Measurements from ENCODE around the gene CAT. TPM values are rescaled to one million over a fixed set of nuclear protein-coding genes. Genes with fewer than 3 reads are reported as not detected.

The CAT gene
- total RNA-seq, 2 donors from 2014 or later = 88.4 to 92.3 TPM

DNA sequence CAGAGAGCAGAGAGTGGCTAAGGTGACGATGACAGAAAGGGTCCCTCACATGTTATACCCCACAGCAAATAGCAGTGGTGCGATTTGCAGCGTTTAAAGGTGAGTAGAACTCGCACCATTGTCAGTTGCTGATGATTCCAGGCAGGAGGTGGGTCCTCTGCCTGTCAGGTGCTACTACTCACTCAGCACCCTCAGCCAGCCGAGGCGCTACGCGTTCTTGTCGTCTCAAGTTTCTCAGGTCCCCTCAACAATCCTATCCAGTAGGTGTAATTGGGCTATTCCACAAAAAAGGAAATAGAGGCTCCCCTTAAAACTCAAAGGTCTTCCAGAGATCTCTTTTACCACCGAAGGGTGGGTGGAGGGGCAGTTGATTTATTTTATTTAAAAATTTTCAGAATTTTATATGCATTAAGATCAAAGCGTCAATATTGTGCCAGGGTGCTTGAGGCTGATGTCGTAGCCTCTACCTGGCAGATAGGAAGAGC is 56.5 kb downstream of the CAT start:
- intact Hi-C loops (cut with DNase I) = loop anchor here (10.0 kb wide), 1 partner anchor 320 kb away; no protein-coding TSS in a partner anchor
- H3K36me3 ChIP-seq = no peaks in the 10 kb centered on the region
- TF ChIP-seq, protein P1, sequence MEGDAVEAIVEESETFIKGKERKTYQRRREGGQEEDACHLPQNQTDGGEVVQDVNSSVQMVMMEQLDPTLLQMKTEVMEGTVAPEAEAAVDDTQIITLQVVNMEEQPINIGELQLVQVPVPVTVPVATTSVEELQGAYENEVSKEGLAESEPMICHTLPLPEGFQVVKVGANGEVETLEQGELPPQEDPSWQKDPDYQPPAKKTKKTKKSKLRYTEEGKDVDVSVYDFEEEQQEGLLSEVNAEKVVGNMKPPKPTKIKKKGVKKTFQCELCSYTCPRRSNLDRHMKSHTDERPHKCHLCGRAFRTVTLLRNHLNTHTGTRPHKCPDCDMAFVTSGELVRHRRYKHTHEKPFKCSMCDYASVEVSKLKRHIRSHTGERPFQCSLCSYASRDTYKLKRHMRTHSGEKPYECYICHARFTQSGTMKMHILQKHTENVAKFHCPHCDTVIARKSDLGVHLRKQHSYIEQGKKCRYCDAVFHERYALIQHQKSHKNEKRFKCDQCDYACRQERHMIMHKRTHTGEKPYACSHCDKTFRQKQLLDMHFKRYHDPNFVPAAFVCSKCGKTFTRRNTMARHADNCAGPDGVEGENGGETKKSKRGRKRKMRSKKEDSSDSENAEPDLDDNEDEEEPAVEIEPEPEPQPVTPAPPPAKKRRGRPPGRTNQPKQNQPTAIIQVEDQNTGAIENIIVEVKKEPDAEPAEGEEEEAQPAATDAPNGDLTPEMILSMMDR (IDR thresholded peaks at IDR 0.05) = no peak
- DNase-seq = no peak
- H3K9ac ChIP-seq (ENCODE audit: low read depth in 2 of 2, low read length in 2 of 2) = no peak overlapping the region
- H3K4me3 ChIP-seq = no peak overlapping the region
- H3K27me3 ChIP-seq = no peaks in the 10 kb centered on the region
- no peaks in the 10 kb centered on the region for H3K4me1 ChIP-seq
- no peak overlapping the region for H3K27ac ChIP-seq
- no peaks in the 10 kb centered on the region for H3K9me3 ChIP-seq

DNA sequence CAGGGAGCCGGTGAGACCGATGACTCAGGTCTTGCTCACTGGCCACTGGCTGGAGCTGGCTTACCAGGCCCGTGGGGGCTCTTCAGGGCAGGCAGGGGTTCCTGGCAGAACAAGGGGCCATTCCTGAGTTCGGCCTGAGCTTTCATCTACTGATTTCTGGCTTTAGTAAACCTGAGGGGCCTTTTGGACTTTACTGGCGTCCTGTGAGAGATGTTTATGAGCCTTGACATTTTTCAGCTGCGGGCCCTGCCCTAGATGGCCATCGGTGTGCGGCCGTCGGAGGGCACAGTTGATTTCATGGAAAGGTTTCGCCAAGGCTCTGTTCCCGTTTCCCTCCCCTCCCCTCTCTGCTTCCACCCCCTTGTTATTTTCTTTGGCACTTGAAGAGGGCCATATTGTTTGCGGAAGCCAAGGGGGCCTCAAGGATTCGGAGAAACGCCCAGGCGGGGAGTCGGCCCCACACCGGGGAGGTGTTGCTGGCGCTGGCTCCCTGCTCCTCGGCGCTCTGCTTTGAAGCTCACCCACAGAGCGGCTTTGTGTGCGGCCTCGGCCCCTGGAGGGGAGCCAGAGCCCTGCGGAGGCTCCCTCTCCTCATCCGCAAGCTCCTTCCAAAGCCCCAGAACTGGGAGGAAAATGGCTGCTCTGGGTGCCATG is 57.1 kb downstream of the CAT start:
- TF ChIP-seq, protein P1 (IDR thresholded peaks at IDR 0.05) = no peak
- intact Hi-C loops (cut with DNase I) = loop anchor here (10.0 kb wide), 1 partner anchor 321 kb away; no protein-coding TSS in a partner anchor
- Histone ChIP-seq H3K9ac (ENCODE audit: low read depth in 2 of 2, low read length in 2 of 2) (no peak overlapping the region), H3K9me3 (no peaks in the 10 kb centered on the region), H3K4me1 (no peaks in the 10 kb centered on the region), H3K27ac (no peak overlapping the region), H3K36me3 (no peaks in the 10 kb centered on the region), H3K27me3 (no peaks in the 10 kb centered on the region), H3K4me3 (no peak overlapping the region)
- DNase-seq = no peak

DNA sequence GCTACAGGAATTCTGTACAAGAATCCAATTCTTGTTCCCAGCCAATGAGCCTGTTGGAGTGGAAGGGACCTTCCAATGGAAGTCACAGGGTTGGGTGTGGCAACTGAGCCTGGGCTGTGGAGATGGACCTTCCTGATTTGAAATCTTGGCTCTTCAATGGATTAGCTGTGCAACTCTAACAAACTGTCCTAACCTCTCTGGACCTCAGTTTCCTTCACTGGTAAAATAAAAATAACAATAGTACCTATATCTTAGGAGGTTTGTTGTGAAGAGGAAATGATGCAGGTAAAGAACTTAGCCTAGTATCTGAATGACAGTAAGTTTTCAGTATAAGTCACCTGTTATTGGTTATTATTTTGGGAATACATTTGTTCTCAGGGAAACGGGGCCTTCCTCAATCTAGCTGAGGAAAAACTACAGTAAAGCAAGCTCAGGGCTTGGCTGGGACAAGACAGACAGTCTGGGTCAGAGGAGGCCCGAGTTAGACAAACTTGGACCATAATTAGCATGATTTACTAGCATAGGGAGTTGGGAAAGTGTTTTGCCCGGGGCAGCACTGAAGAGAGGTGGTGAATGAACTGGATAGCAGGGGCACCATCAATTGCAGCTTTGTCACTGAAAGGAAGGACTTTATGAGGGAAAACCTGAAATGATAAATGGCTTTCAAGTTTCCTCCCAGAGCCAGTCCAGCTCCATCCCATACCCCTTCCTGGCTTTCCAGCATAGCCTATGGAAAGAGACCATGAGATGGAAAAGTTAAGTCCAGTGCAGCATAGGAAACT is 61.2 kb downstream of the CAT start:
- Histone ChIP-seq H3K27ac (no peak overlapping the region), H3K27me3 (no peaks in the 10 kb centered on the region), H3K36me3 (no peaks in the 10 kb centered on the region), H3K9me3 (no peaks in the 10 kb centered on the region), H3K4me1 (no peaks in the 10 kb centered on the region), H3K4me3 (no peak overlapping the region), H3K9ac (ENCODE audit: low read depth in 2 of 2, low read length in 2 of 2) (no peak overlapping the region)
- TF ChIP-seq, protein P1 (IDR thresholded peaks at IDR 0.05) = no peak
- intact Hi-C loops (cut with DNase I) = loop anchor here (10.0 kb wide), 1 partner anchor 325 kb away; no protein-coding TSS in a partner anchor
- no peak for DNase-seq

DNA sequence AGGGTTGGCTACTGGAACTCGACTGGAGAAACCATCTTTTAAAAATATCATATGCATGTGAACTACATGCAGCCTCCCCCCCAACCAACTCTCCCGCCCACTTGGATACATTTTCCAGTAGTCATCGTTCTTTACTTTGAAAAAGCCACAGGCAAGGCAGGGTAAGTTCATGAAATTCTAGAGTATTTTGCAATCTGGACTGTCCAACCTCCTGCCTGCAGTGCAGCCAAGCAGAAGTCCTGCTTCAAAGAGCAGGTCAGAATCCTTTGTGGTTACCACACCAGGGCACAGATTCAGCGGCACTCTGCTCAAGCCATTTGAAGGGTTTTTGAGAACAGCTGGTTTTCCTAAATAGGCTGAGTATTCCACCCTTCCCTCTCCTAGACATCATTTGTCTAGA is 62.8 kb downstream of the CAT start:
- Histone ChIP-seq H3K4me3 (no peak overlapping the region), H3K9ac (ENCODE audit: low read depth in 2 of 2, low read length in 2 of 2) (no peak overlapping the region), H3K4me1 (no peaks in the 10 kb centered on the region), H3K27ac (no peak overlapping the region), H3K36me3 (no peaks in the 10 kb centered on the region), H3K27me3 (no peaks in the 10 kb centered on the region), H3K9me3 (no peaks in the 10 kb centered on the region)
- intact Hi-C loops (cut with DNase I) = no loop called here
- TF ChIP-seq, protein P1 (IDR thresholded peaks at IDR 0.05) = no peak
- DNase-seq = no peak

DNA sequence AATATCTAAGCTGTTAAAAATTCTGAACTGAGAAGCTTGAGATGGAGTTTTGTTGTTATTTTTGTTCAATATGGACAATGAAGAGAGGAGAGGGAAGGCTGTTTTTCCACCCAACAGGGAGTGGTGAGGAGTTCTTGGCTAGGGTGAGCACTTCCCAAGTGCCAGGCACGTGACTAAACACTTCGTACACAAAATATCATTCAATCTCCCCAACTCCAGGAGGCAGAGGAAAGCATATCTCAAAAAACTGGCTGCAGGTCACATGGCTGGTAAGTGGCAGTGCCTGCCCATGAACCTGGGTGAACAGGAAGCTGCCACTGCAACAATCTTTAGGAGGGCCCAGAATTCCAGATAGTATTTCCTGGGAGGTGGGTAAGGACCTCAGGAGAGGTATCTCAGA is 63.2 kb downstream of the CAT start:
- no peak for DNase-seq
- no peaks in the 10 kb centered on the region for H3K27me3 ChIP-seq
- H3K4me1 ChIP-seq = no peaks in the 10 kb centered on the region
- no peak overlapping the region for H3K27ac ChIP-seq
- no peak overlapping the region for H3K4me3 ChIP-seq
- H3K9me3 ChIP-seq = no peaks in the 10 kb centered on the region
- H3K9ac ChIP-seq (ENCODE audit: low read depth in 2 of 2, low read length in 2 of 2) = no peak overlapping the region
- no peaks in the 10 kb centered on the region for H3K36me3 ChIP-seq
- TF ChIP-seq, protein P1 (IDR thresholded peaks at IDR 0.05) = no peak
- intact Hi-C loops (cut with DNase I) = no loop called here
